Measurements from ENCODE around the gene ZFAND3. TPM values are rescaled to one million over a fixed set of nuclear protein-coding genes. Genes with fewer than 3 reads are reported as not detected.

Gene ZFAND3
- polyA plus RNA-seq, 3 donors, result 11.5 to 21.1 (median 11.7) TPM

DNA sequence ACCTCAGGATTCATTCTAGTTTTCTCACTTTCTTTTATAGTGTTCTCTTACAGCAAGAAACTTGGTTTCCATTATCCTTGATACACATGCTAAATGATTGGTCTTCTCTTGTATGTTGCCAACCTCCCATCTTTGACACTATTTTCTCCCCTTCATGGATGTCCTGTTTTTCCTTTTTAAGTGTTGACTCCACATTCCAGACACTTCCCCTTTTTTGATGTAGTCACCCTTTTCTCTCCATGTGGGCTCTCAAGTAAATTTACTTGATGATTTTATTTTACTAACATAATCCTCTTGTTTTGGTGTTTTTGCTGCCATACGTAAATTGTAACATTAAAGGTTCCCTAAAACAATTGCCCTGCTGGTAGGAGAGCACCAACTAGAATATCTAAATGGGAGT, 148.1 kb downstream of the ZFAND3 start:
- H3K36me3 Mint-ChIP-seq, result peaks cover 4 to 27% of the 10 kb centered on the region in 2 donors
- Histone ChIP-seq H3K79me2 (ENCODE audit: insufficient read depth, low read length) (peaks cover 70% of the 10 kb centered on the region), H3K27ac (ENCODE audit: low read depth in 1 of 2, low read length in 2 of 2) (no peak overlapping the region), H4K20me1 (ENCODE audit: insufficient read depth, low read length) (peaks cover 100% of the 10 kb centered on the region), H3K4me2 (replicated peaks; ENCODE audit: extremely low read depth, low read length, poor library complexity, severe bottlenecking) (no peak overlapping the region), H3K9me3 (replicated peaks in 1 of 2; ENCODE audit: control insufficient read depth in 1 of 2, insufficient read depth in 1 of 2, low read length in 2 of 2) (no peaks in the 10 kb centered on the region), H2AFZ (ENCODE audit: insufficient read depth, low read depth, low read length, poor library complexity, severe bottlenecking) (no peak overlapping the region), H3K4me1 (ENCODE audit: control insufficient read depth in 1 of 2, insufficient read depth in 2 of 2, low read length in 2 of 2) (no peaks in the 10 kb centered on the region), H3K36me3 (replicated peaks in 1 of 2; ENCODE audit: control insufficient read depth in 1 of 2, insufficient read depth in 2 of 2, low read length in 2 of 2) (peaks cover 0 to 10% of the 10 kb centered on the region in 2 donors), H3K4me3 (replicated peaks in 1 of 3; ENCODE audit: low read depth in 2 of 3, low read length in 3 of 3) (no peak overlapping the region), H3K27me3 (ENCODE audit: control insufficient read depth in 2 of 2, insufficient read depth in 2 of 2, low read length in 2 of 2) (no peaks in the 10 kb centered on the region), H3K9ac (ENCODE audit: insufficient read depth, low read length, poor library complexity, severe bottlenecking) (no peak overlapping the region)
- no peak overlapping the region for H3K27ac Mint-ChIP-seq
- H3K4me1 Mint-ChIP-seq, result peaks cover 21% of the 10 kb centered on the region
- no peak overlapping the region for H3K4me3 Mint-ChIP-seq
- TF ChIP-seq, protein P1, sequence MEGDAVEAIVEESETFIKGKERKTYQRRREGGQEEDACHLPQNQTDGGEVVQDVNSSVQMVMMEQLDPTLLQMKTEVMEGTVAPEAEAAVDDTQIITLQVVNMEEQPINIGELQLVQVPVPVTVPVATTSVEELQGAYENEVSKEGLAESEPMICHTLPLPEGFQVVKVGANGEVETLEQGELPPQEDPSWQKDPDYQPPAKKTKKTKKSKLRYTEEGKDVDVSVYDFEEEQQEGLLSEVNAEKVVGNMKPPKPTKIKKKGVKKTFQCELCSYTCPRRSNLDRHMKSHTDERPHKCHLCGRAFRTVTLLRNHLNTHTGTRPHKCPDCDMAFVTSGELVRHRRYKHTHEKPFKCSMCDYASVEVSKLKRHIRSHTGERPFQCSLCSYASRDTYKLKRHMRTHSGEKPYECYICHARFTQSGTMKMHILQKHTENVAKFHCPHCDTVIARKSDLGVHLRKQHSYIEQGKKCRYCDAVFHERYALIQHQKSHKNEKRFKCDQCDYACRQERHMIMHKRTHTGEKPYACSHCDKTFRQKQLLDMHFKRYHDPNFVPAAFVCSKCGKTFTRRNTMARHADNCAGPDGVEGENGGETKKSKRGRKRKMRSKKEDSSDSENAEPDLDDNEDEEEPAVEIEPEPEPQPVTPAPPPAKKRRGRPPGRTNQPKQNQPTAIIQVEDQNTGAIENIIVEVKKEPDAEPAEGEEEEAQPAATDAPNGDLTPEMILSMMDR (IDR thresholded peaks at IDR 0.05), result no peak
- no peaks in the 10 kb centered on the region for H3K27me3 Mint-ChIP-seq (ENCODE audit: low read depth in 3 of 3)
- peaks cover 0 to 2% (median 0%) of the 10 kb centered on the region in 7 donors for H3K9me3 Mint-ChIP-seq
- peak; percentile 11 to 26 (median 15) for DNase-seq
- no CpG with 5 or more reads among the region's 1 CpG for WGBS (ENCODE audit: insufficient coverage)
- intact Hi-C loops (cut with micrococcal nuclease), result no loop called here

DNA sequence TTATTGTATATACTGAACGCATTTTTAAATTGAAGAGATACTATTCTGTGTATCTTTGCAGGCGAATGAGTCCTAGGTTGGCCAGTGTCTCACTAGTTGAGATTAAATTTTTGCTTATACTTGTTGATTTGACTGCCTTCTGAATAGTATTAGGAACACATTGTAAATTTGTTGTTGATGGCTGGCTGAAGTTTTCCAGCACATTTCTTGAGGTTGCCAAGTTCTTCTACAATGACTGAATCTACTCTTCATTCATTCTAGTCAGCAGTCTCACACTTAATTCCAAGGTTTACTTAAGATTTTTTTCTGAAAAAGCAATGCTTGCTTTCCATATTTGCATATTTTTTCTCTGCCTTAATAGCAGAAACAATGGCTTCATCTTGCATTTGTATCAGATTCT, 151.7 kb downstream of the ZFAND3 start:
- H3K27ac ChIP-seq (ENCODE audit: low read depth in 1 of 2, low read length in 2 of 2), result no peak overlapping the region
- peaks cover 0 to 9% of the 10 kb centered on the region in 2 donors for H3K36me3 ChIP-seq (replicated peaks in 1 of 2; ENCODE audit: control insufficient read depth in 1 of 2, insufficient read depth in 2 of 2, low read length in 2 of 2)
- H3K79me2 ChIP-seq (ENCODE audit: insufficient read depth, low read length), result peaks cover 93% of the 10 kb centered on the region
- TF ChIP-seq, protein P1 (IDR thresholded peaks at IDR 0.05), result no peak
- no peaks in the 10 kb centered on the region for H3K27me3 ChIP-seq (ENCODE audit: control insufficient read depth in 2 of 2, insufficient read depth in 2 of 2, low read length in 2 of 2)
- Mint-ChIP-seq H3K9me3 (peaks cover 6 to 21% (median 18%) of the 10 kb centered on the region in 7 donors), H3K27ac (no peak overlapping the region), H3K27me3 (ENCODE audit: low read depth in 3 of 3) (no peaks in the 10 kb centered on the region), H3K4me3 (no peak overlapping the region), H3K36me3 (peaks cover 5 to 14% of the 10 kb centered on the region in 2 donors), H3K4me1 (peaks cover 21% of the 10 kb centered on the region)
- peaks cover 100% of the 10 kb centered on the region for H4K20me1 ChIP-seq (ENCODE audit: insufficient read depth, low read length)
- no peak overlapping the region for H2AFZ ChIP-seq (ENCODE audit: insufficient read depth, low read depth, low read length, poor library complexity, severe bottlenecking)
- H3K4me2 ChIP-seq (replicated peaks; ENCODE audit: extremely low read depth, low read length, poor library complexity, severe bottlenecking), result no peak overlapping the region
- H3K4me3 ChIP-seq (replicated peaks in 1 of 3; ENCODE audit: low read depth in 2 of 3, low read length in 3 of 3), result no peak overlapping the region
- intact Hi-C loops (cut with micrococcal nuclease), result no loop called here
- WGBS (ENCODE audit: insufficient coverage), result no CpG with 5 or more reads among the region's 2 CpGs
- peaks cover 12 to 21% of the 10 kb centered on the region in 2 donors for H3K9me3 ChIP-seq (replicated peaks in 1 of 2; ENCODE audit: control insufficient read depth in 1 of 2, insufficient read depth in 1 of 2, low read length in 2 of 2)
- DNase-seq, result no peak
- no peak overlapping the region for H3K9ac ChIP-seq (ENCODE audit: insufficient read depth, low read length, poor library complexity, severe bottlenecking)
- H3K4me1 ChIP-seq (ENCODE audit: control insufficient read depth in 1 of 2, insufficient read depth in 2 of 2, low read length in 2 of 2), result no peaks in the 10 kb centered on the region

Data from CD14-positive monocyte (primary cell).